Spleen (tissue), 7 donors: Measurements from ENCODE around the gene CNKSR3.

Source experiments
- CTCF ChIP-seq, 11 experiments: fragments of 200-600 bp in 7 of 11; fragments of 450-650 bp in 4 of 11; sonication (generic) in 4 of 11; IDR thresholded peaks in 8 of 11; conservative IDR thresholded peaks in 3 of 11; 1 replicate in 7 of 11; 2 replicates in 4 of 11; pipeline versions ENCODE4 v1.4.0 to v1.8.0; 2016 to 2021; ENCODE audit warnings: antibody characterized with exemption in 11 of 11, inconsistent platforms in 4 of 11, mild to moderate bottlenecking in 1 of 11
- POLR2A ChIP-seq, 3 donors: fragments of 450-650 bp; IDR thresholded peaks; one replicate each; pipeline ENCODE4 v1.5.1; 2017; ENCODE audit warnings: antibody characterized with exemption in 3 of 3, mild to moderate bottlenecking in 1 of 3
- donor health status: DM: no; HTN: no; CAD: no; lungs with moderate emphysema.
- donor health status: DM: no; HTN: no; CAD: no.
- donor health status: DM: no; HTN: no; CAD: no.

- no peak for TF ChIP-seq CTCF (IDR thresholded peaks at IDR 0.05 in 8 of 11, conservative IDR thresholded peaks at IDR 0.05 in 3 of 11)
- no peak for TF ChIP-seq POLR2A (IDR thresholded peaks at IDR 0.05)
Measured at GRCh38 chr6:154383273-154383672, 127.2 kb downstream of the CNKSR3 start.
